ENCODE results near the gene OTOP3. TPM values are rescaled to one million over a fixed set of nuclear protein-coding genes. Genes with fewer than 3 reads are reported as not detected.

Gene OTOP3
- total and polyA plus RNA-seq, 2 donors (not counting 3 experiments of a cell fraction or from before 2014, with no cell fraction given): not detected

- Histone ChIP-seq H3K9me3 (replicated peaks; ENCODE audit: control insufficient read depth, insufficient read depth, low read length) (no peaks in the 10 kb centered on the region), H3K9ac (replicated peaks; ENCODE audit: extremely low read depth, insufficient read depth, low read length) (no peak overlapping the region), H4K20me1 (replicated peaks; ENCODE audit: control insufficient read depth, extremely low read depth, insufficient read depth, low read length) (no peaks in the 10 kb centered on the region), H3K79me2 (ENCODE audit: control insufficient read depth, insufficient read depth, low read length) (peaks cover 4% of the 10 kb centered on the region), H3K4me3 (replicated peaks in 1 of 3; ENCODE audit: insufficient read depth in 1 of 3, low read depth in 1 of 3, low read length in 3 of 3) (no peak overlapping the region), H2AFZ (ENCODE audit: low read depth, low read length) (no peak overlapping the region), H3K36me3 (ENCODE audit: control insufficient read depth in 2 of 2, extremely low read depth in 1 of 2, insufficient read depth in 2 of 2, low read length in 2 of 2) (peaks cover 0 to 32% of the 10 kb centered on the region in 2 experiments), H3K27ac (ENCODE audit: insufficient read depth, low read depth, low read length) (no peak overlapping the region), H3K4me2 (ENCODE audit: insufficient read depth, low read length) (no peak overlapping the region), H3K9me1 (replicated peaks; ENCODE audit: control insufficient read depth, extremely low read depth, insufficient read depth, low read length) (no peaks in the 10 kb centered on the region), H3K4me1 (ENCODE audit: control insufficient read depth, extremely low read depth, insufficient read depth, low read length) (no peaks in the 10 kb centered on the region), H3K27me3 (ENCODE audit: control insufficient read depth in 2 of 2, insufficient read depth in 2 of 2, low read length in 2 of 2) (no peaks in the 10 kb centered on the region)
- CTCF ChIA-PET: interaction anchor here (1.8 to 2.3 kb wide), 3 partner anchors 14 to 41 kb away, joined by 7 to 11 read pairs (median 8); partner anchors contain the start of gene MRPL58
- DNase-seq (ENCODE audit: low read depth, low spot score) (no peak), FAIRE-seq (no peak)
- POLR2A ChIA-PET: no interaction called here
- dilution Hi-C loops (cut with MboI; ENCODE audit: extremely low pct_ligation_motif_present, low sequenced_read_pairs): no loop called here
- TF ChIP-seq MAX (IDR thresholded peaks at IDR 0.05; ENCODE audit: insufficient read depth, insufficient read length) (no peak), EZH2 (IDR thresholded peaks at IDR 0.05; ENCODE audit: borderline replicate concordance, low read depth, low read length, severe bottlenecking) (no peak), POLR2A (IDR thresholded peaks at IDR 0.05; ENCODE audit: low read depth, low read length) (no peak), POLR2AphosphoS5 (IDR thresholded peaks at IDR 0.05; ENCODE audit: insufficient read depth, low read depth, low read length) (no peak), MYC (IDR thresholded peaks at IDR 0.05; ENCODE audit: low read depth, low read length) (no peak), FOS (IDR thresholded peaks at IDR 0.05; ENCODE audit: borderline replicate concordance, insufficient read depth, low read length) (no peak), JUN (IDR thresholded peaks at IDR 0.05; ENCODE audit: borderline replicate concordance, insufficient read depth, insufficient read length, low read depth) (no peak), CTCF (IDR thresholded peaks at IDR 0.05; ENCODE audit: extremely low read depth in 1 of 2, insufficient read depth in 1 of 2, low read depth in 1 of 2, low read length in 2 of 2) (no peak), GATA2 (IDR thresholded peaks at IDR 0.05; ENCODE audit: insufficient read depth, insufficient read length, low read depth, low read length) (no peak)
- BruUV-seq (replicated peaks): no TSS peak
- intact Hi-C loops (cut with micrococcal nuclease): no loop called here
Measured at GRCh38 chr17:74998783-74999182, 63.1 kb downstream of the OTOP3 start.

Measured in endothelial cell of umbilical vein (primary cell).